Naive thymus-derived CD8-positive, alpha-beta T cell (primary cell): ENCODE measurements around the gene CILP2. TPM values are rescaled to one million over a fixed set of nuclear protein-coding genes. Genes with fewer than 3 reads are reported as not detected.

ENCODE experiments used
- ATAC-seq, 2 donors: fragments of 150-1000 bp; cut with Tn5 transposase in 1 of 2; sonication (Bioruptor Pico), chemical (Tn5 transposase) in 1 of 2; 1 replicate in 1 of 2; 2 replicates in 1 of 2; pipeline ENCODE4 v1.10.0; 2021; ENCODE audit warnings: mild to moderate bottlenecking in 2 of 2, moderate library complexity in 2 of 2
- POLR2A ChIA-PET: fragments of 350-600 bp; sonication (Branson Sonifier 250); formaldehyde crosslinking; loops from one replicate; lab custom pipeline; 2021; ENCODE audit warnings: antibody characterized with exemption; lab: Charles Lee
- DNase-seq, 10 donors: peaks; one replicate each; pipeline versions ENCODE4 v3.0.0 to v3.0.0-alpha.2; 2020 to 2022
- H3K27ac Mint-ChIP-seq, 10 donors: one replicate each; pipeline ENCODE4 v1.8.0; 2020 to 2022; ENCODE audit warnings: mild to moderate bottlenecking in 10 of 10, mixed read lengths in 10 of 10, moderate library complexity in 4 of 10, inconsistent platforms in 1 of 10
- H3K27me3 Mint-ChIP-seq, 5 donors: one replicate each; pipeline ENCODE4 v1.8.0; 2021 to 2022; ENCODE audit warnings: mixed read lengths in 5 of 5
- H3K36me3 Mint-ChIP-seq, 3 donors: one replicate each; pipeline ENCODE4 v1.8.0; 2020 to 2022; ENCODE audit warnings: mixed read lengths in 3 of 3, mild to moderate bottlenecking in 2 of 3, inconsistent platforms in 1 of 3
- H3K4me1 Mint-ChIP-seq, 4 donors: one replicate each; pipeline ENCODE4 v1.8.0; 2021 to 2022; ENCODE audit warnings: mixed read lengths in 4 of 4
- H3K4me3 Mint-ChIP-seq, 10 donors: one replicate each; pipeline ENCODE4 v1.8.0; 2020 to 2022; ENCODE audit warnings: mild to moderate bottlenecking in 10 of 10, mixed read lengths in 10 of 10, moderate library complexity in 6 of 10, inconsistent platforms in 1 of 10
- H3K9me3 Mint-ChIP-seq, 9 donors: one replicate each; pipeline ENCODE4 v1.8.0; 2020 to 2022; ENCODE audit warnings: mixed read lengths in 9 of 9, mild to moderate bottlenecking in 3 of 9, inconsistent platforms in 1 of 9, moderate library complexity in 1 of 9
- polyA plus RNA-seq, 3 donors: library from polyadenylated mRNA; unstranded; fragments of 300-500 nt; fragmentation: Illumina TruSeq; gene quantifications; one replicate each; pipeline ENCODE4 v1.2.3, GENCODE V29; 2021
- total RNA-seq, 8 experiments: library from RNA in 2 of 8; stranded (reverse) in 2 of 8; gene quantifications; one replicate each; pipeline ENCODE4 v1.2.3 and lab custom pipeline; 2021 to 2026

Gene CILP2
- total RNA-seq (under 1 TPM; 0.31 to 0.41 TPM), polyA plus RNA-seq (under 1 TPM in 2 of 3 donors, not detected in 1; 0.56 to 0.64 TPM), total RNA-seq (lab: John Stamatoyannopoulos, UW) (0 to 2.0 (median 1.1) reads per million in 6 experiments)

DNA sequence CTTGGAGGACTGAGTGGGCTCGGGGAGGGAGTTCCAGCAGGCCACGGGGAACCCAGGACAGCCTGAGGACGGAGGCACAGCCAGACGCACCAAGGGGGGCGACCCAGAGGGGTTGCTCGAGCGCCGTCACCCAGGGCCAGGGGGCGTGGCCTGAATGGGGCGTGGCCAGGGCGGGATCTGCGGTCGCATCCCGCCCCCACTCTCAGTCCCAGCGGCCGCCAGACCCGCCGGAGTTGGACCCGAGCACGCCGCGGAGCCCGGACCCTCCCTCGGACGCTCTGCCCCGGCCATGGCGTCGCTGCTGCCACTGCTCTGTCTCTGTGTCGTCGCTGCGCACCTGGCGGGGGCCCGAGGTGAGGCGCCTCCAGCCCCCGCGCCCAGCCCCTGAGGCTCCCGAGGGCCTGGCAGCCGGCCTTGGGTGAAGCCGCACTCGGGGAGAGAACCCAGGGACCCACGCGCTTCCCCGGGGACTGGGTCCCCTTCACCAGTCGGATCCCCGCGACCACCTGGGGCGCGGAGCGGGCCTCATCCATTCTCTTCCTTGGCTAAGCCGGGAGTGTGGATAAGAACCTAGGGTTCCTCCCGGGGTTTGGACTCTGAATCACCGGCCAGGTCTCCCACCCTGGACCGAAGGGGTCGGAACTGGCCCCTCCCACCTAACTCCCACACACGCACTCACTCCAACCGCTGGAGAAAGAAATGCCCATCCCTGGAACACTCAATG is at the start of gene CILP2:
Gene CILP2 (plus strand): TSS at position 205 of the 724 bp plus-strand sequence. CDS start 85 bp downstream, at position 290.
- POLR2A ChIA-PET = interaction anchor here (0.5 to 1.5 kb wide), 8 partner anchors 22 to 130 kb away, joined by 3 to 14 read pairs (median 4); partner anchors contain the start of genes LPAR2, NDUFA13 and ZNF101
- Mint-ChIP-seq H3K4me1 (peaks cover 23 to 45% (median 38%) of the 10 kb centered on the region in 4 donors), H3K27me3 (peaks cover 0 to 6% (median 0%) of the 10 kb centered on the region in 5 donors), H3K36me3 (no peaks in the 10 kb centered on the region), H3K27ac (peak within 1 kb of the TSS in 9 of 10 donors; percentile 26 to 86 (median 62)), H3K4me3 (peak within 1 kb of the TSS; percentile 68 to 91 (median 74)), H3K9me3 (no peaks in the 10 kb centered on the region)
- peak in 9 of 10 donors; percentile 27 to 78 (median 39) for DNase-seq
- ATAC-seq = peak; percentile 34 to 47

DNA sequence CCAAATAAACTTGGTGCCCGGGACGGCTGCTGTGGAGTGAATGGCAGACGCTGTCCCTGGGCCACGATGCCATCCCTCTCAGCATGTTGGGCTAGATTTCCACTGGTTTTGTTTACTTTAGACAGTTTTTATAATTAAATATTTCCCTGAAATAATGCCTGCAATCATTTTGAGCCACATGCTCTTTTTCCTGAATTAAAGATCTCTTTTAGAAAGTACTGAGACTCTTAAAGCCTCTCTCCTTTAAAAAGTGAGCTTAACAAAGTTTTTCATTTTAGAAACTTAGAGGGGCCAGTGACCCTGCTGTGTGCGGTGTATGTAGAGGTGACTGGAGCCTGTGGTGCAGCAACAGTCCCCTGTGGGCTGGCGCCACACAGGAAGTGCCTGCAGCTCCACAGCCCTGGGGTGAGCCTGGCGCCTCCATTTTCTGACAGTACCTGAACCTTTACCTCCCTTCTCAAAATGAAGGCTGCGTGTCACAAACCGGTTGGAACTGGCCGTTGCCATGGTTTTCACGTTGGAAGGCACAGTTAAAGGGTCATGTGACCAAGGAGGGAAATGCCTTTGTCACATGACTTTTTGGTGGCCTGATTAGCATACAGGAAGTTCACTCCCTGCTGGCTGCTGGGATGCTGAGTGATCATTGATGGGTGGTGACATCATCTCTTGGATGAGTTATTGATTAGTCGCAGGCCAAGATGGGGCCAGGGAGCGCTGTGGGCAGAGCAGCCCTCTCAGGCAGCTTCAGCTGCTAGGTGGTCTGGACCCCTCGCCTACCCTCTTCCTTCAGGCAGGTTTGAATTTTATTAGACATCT is 49.0 kb upstream of the CILP2 start:
- peaks cover 0 to 26% (median 1%) of the 10 kb centered on the region in 3 donors for H3K36me3 Mint-ChIP-seq
- DNase-seq = peak; percentile 69 to 96 (median 90)
- H3K4me1 Mint-ChIP-seq = peaks cover 22 to 64% (median 59%) of the 10 kb centered on the region in 4 donors
- no peaks in the 10 kb centered on the region for H3K27me3 Mint-ChIP-seq
- peak overlapping the region; percentile 67 to 83 (median 74) for H3K4me3 Mint-ChIP-seq
- POLR2A ChIA-PET = interaction anchor here (0.6 to 9.1 kb wide), 15 partner anchors 13 to 298 kb away, joined by 3 to 131 read pairs (median 5); partner anchors contain the start of genes GATAD2A, NR2C2AP and TSSK6
- peak overlapping the region; percentile 97 to 99 (median 98) for H3K27ac Mint-ChIP-seq
- ATAC-seq = peak; percentile 85 to 93
- H3K9me3 Mint-ChIP-seq = no peaks in the 10 kb centered on the region

- POLR2A ChIA-PET = interaction anchor here (0.6 to 9.1 kb wide), 15 partner anchors 26 to 174 kb away, joined by 3 to 131 read pairs (median 5); partner anchors contain the start of genes GATAD2A and TSSK6
- DNase-seq = peak in 3 of 10 donors; percentile 18 to 59 (median 22)
- H3K27me3 Mint-ChIP-seq = no peaks in the 10 kb centered on the region
- peaks cover 23 to 63% (median 57%) of the 10 kb centered on the region in 4 donors for H3K4me1 Mint-ChIP-seq
- peak; percentile 17 to 37 for ATAC-seq
- H3K4me3 Mint-ChIP-seq = peak overlapping the region; percentile 67 to 83 (median 74)
- H3K27ac Mint-ChIP-seq = peak overlapping the region; percentile 97 to 99 (median 98)
- peaks cover 0 to 31% (median 1%) of the 10 kb centered on the region in 3 donors for H3K36me3 Mint-ChIP-seq
- no peaks in the 10 kb centered on the region for H3K9me3 Mint-ChIP-seq
These were observed 48.3 kb upstream of the CILP2 start for GRCh38 chr19:19489804-19490204.

DNA sequence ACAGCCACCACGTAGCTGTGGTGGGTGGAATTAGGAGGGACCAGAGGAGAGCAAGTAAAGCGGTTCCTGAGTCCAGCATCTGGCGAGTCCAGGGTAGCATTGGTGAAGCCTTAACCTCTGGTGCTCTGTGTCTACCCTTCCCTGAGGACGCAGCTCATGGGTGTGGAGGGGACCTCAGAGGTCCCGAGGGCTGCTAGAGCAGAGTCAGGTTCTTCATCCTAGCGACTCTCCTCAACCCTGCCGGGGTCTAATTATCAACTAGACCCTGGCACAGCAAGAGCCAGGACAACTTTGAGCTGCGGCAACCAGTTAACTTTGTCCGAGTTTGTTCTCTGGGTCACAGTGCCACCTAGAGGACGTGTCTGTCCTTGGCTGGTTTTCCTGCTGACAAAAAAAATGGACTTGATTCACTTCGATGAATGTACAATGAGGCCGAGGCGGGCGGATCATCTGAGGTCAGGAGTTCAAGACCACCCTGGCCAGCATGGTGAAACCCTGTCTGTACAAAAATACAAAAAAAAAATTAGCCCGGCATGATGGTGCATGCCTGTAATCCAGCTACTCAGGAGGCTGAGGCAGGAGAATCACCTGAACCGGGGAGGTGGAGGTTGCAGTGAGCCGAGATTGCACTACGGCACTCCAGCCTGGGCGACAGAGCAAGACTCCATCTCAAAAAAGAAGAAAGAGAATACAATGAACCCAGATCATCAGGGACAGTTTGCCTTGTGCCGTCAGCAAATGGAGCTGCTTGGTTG is 47.7 kb upstream of the CILP2 start:
- Mint-ChIP-seq H3K4me3 (peak overlapping the region in 7 of 10 donors; percentile 13 to 79 (median 73)), H3K27me3 (no peaks in the 10 kb centered on the region), H3K36me3 (peaks cover 0 to 35% (median 1%) of the 10 kb centered on the region in 3 donors), H3K27ac (peak overlapping the region; percentile 97 to 99 (median 98)), H3K4me1 (peaks cover 22 to 60% (median 51%) of the 10 kb centered on the region in 4 donors), H3K9me3 (no peaks in the 10 kb centered on the region)
- POLR2A ChIA-PET = interaction anchor here (0.6 to 9.1 kb wide), 16 partner anchors 25 to 174 kb away, joined by 3 to 131 read pairs (median 4); partner anchors contain the start of genes GATAD2A and TSSK6
- ATAC-seq (peak; percentile 13 to 45), DNase-seq (peak; percentile 62 to 89 (median 80))

DNA sequence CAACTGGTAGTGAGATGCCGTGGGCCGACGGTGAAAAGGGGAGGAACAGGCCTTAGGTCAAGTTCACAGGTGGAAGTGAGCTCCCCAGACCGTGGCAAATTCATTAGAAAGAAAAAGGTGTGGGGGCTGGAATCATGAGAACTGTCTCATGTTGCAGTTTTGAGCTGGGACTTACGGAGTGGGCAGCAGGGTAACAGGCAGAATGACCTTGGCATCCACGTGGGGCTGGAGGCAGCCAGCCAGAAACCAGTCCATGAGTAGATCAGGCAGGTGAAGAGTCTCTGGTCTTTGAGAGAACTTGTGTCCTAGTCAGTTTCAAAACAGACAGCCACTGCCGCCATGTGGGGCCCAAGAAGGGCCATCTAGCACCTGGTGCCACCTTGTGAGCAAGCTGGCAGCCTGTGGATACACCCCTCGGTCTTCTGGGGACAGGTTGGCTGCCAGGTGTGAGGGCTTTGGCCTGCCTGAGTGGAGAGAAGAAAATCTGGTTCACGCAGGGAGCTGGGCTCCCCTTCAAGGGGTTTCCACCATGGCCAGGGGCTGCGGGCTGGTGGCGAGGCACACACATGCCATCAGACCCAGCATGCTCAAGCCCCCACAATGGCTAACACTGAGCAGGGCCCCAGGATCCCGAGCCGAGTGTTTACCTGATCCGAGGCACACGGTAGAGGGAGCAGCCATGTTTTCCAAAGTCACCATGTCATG is 46.6 kb upstream of the CILP2 start:
- H3K27ac Mint-ChIP-seq = peak overlapping the region in 1 of 10 donors; percentile 57
- H3K36me3 Mint-ChIP-seq = peaks cover 0 to 45% (median 1%) of the 10 kb centered on the region in 3 donors
- no peaks in the 10 kb centered on the region for H3K27me3 Mint-ChIP-seq
- POLR2A ChIA-PET = interaction anchor here (0.6 to 9.1 kb wide), 4 partner anchors 85 to 173 kb away, joined by 4 to 131 read pairs (median 28); partner anchors contain the start of gene GATAD2A
- H3K9me3 Mint-ChIP-seq = no peaks in the 10 kb centered on the region
- H3K4me1 Mint-ChIP-seq = peaks cover 20 to 53% (median 42%) of the 10 kb centered on the region in 4 donors
- H3K4me3 Mint-ChIP-seq = peak overlapping the region in 1 of 10 donors; percentile 4
- DNase-seq = peak in 1 of 10 donors; percentile 46
- ATAC-seq = no peak

DNA sequence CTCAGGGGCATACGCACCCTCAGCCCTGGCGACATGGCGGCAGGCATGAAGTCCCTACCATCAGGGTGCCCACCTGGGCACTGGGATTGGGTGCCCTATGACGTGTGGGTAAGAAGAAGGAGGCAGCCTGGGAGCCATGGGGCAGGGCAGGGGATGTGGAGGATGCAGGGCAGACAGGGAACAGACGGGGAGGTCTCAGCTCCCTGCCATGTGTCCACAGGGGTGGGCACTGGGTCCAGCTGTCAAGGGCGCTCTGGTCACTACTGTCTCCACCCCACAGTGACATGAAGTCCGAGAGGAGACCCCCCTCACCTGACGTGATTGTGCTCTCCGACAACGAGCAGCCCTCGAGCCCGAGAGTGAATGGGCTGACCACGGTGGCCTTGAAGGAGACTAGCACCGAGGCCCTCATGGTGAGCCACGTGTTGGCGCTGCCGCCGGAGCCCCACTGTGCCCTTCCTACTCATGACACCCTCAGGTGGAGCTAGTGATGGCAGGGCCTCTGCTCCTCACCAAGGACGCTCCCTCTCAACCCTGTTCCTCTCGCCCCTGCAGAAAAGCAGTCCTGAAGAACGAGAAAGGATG is 45.9 kb upstream of the CILP2 start:
- Mint-ChIP-seq H3K9me3 (no peaks in the 10 kb centered on the region), H3K36me3 (peaks cover 0 to 52% (median 1%) of the 10 kb centered on the region in 3 donors), H3K27ac (peak overlapping the region in 4 of 10 donors; percentile 27 to 57 (median 53)), H3K27me3 (no peaks in the 10 kb centered on the region), H3K4me1 (peaks cover 19 to 49% (median 36%) of the 10 kb centered on the region in 4 donors), H3K4me3 (no peak overlapping the region)
- DNase-seq (no peak), ATAC-seq (no peak)
- POLR2A ChIA-PET = interaction anchor here (0.6 to 9.1 kb wide), 5 partner anchors 23 to 172 kb away, joined by 3 to 131 read pairs (median 5); partner anchors contain the start of genes GATAD2A and TSSK6

- Mint-ChIP-seq H3K27me3 (no peaks in the 10 kb centered on the region), H3K36me3 (peaks cover 0 to 64% (median 3%) of the 10 kb centered on the region in 3 donors), H3K9me3 (no peaks in the 10 kb centered on the region), H3K4me3 (no peak overlapping the region), H3K4me1 (peaks cover 15 to 31% (median 18%) of the 10 kb centered on the region in 4 donors), H3K27ac (peak overlapping the region in 5 of 10 donors; percentile 15 to 80 (median 57))
- POLR2A ChIA-PET = interaction anchor here (0.6 to 9.1 kb wide), 3 partner anchors 89 to 128 kb away, joined by 3 to 131 read pairs (median 7); partner anchors contain the start of gene GATAD2A
- DNase-seq (peak in 1 of 10 donors; percentile 60), ATAC-seq (no peak)
These were observed 44.1 kb upstream of the CILP2 start for GRCh38 chr19:19493841-19494546.

DNA sequence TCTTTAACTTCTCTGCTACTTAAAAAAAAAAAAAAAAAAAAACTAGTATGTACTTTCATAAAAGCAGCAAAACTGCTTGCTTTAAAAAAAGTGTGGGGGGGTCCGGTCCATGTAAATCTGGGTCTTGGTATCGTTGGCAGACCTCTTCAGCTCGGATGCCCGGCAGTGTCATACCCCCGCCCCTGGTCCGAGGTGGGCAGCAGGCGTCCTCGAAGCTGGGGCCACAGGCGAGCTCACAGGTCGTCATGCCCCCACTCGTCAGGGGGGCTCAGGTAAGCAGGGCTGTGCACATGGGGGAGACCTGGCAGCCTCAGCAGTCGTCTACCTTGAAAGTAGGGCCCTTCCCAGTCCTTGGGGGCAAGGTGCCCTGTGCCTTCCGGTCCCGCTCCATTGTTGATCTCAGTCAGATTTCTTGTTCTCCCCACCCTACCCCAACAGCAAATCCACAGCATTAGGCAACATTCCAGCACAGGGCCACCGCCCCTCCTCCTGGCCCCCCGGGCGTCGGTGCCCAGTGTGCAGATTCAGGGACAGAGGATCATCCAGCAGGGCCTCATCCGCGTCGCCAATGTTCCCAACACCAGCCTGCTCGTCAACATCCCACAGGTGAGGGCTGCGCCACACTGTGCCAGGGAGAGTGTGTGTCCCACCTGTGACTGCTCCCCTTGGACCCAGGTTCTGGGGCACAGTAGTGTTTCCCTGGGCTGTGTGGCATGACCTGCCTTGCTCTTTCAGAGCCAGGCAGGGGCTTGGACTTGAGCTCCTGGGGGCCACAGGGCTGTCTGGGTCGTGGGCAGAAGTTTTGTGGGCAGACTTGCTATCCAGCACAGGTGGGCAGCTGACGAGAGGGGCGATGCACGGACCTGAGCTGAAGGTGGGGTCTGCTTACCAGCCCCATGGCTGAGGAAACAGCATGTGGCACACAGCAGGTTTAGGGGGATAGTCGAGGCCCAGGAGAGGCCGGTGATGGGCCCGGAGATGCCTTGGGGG is 42.2 kb upstream of the CILP2 start:
- H3K4me3 Mint-ChIP-seq = no peak overlapping the region
- peaks cover 0 to 72% (median 3%) of the 10 kb centered on the region in 3 donors for H3K36me3 Mint-ChIP-seq
- H3K27ac Mint-ChIP-seq = peak overlapping the region in 1 of 10 donors; percentile 8
- DNase-seq = peak in 1 of 10 donors; percentile 57
- POLR2A ChIA-PET = interaction anchor here (0.7 to 0.8 kb wide), 2 partner anchors 20 to 91 kb away, joined by 3 to 6 read pairs; partner anchors contain the start of genes GATAD2A and NDUFA13
- no peaks in the 10 kb centered on the region for H3K9me3 Mint-ChIP-seq
- H3K4me1 Mint-ChIP-seq = peaks cover 0 to 12% (median 3%) of the 10 kb centered on the region in 4 donors
- ATAC-seq = no peak
- H3K27me3 Mint-ChIP-seq = no peaks in the 10 kb centered on the region
